ENCODE measurements around the gene LRR1. TPM values are rescaled to one million over a fixed set of nuclear protein-coding genes. Genes with fewer than 3 reads are reported as not detected.
"Not testable (repeated sequence)": the region's sequence is repeated elsewhere in the genome, so short reads cannot be mapped to it uniquely, and the experiment has no call there.

The LRR1 gene
- total RNA-seq, 1 donor from 2014 or later = 45.4 TPM

GRCh38 chr14:49594347-49595091 is 4.2 kb upstream of the LRR1 start:
- intact Hi-C loops (cut with micrococcal nuclease) = no loop called here
- DNase-seq (ENCODE audit: low spot score) = no peak
- peaks cover 23% of the 10 kb centered on the region for H3K4me1 Mint-ChIP-seq (ENCODE audit: low read depth)

GRCh38 chr14:49598189-49598484 is 603 bp upstream of the LRR1 start:
- intact Hi-C loops (cut with micrococcal nuclease) = loop anchor here (1.0 kb wide), 2 partner anchors 12 to 22 kb away; partner anchors contain the start of genes MGAT2, RPL36AL and RPS29
- H3K4me3 Mint-ChIP-seq (ENCODE audit: low read depth) = peak overlapping the region; percentile 92
- H3K36me3 Mint-ChIP-seq (ENCODE audit: low read depth) = peaks cover 23% of the 10 kb centered on the region
- H3K9me3 Mint-ChIP-seq = no peaks in the 10 kb centered on the region
- H3K27ac Mint-ChIP-seq = peak overlapping the region; percentile 92
- H3K27me3 Mint-ChIP-seq (ENCODE audit: low read depth) = no peaks in the 10 kb centered on the region
- H3K4me1 Mint-ChIP-seq (ENCODE audit: low read depth) = peaks cover 37% of the 10 kb centered on the region
- DNase-seq (ENCODE audit: low spot score) = no peak

More at GRCh38 chr14:49594347-49595091, 4.2 kb upstream of the LRR1 start:
- peak overlapping the region; percentile 48 for H3K27ac Mint-ChIP-seq
- H3K9me3 Mint-ChIP-seq = no peaks in the 10 kb centered on the region
- no peaks in the 10 kb centered on the region for H3K36me3 Mint-ChIP-seq (ENCODE audit: low read depth)
- no peak overlapping the region for H3K4me3 Mint-ChIP-seq (ENCODE audit: low read depth)
- no peaks in the 10 kb centered on the region for H3K27me3 Mint-ChIP-seq (ENCODE audit: low read depth)

DNA sequence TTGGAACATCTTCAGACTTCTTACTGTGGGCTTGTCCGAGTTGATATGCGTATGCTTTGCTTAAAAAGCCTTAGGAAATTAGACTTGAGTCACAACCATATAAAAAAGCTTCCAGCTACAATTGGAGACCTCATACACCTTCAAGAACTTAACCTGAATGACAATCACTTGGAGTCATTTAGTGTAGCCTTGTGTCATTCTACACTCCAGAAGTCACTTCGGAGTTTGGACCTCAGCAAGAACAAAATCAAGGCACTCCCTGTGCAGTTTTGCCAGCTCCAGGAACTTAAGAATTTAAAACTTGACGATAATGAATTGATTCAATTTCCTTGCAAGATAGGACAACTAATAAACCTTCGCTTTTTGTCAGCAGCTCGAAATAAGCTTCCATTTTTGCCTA is 8.8 kb downstream of the LRR1 start:
- Mint-ChIP-seq H3K4me1 (ENCODE audit: low read depth) (peaks cover 15% of the 10 kb centered on the region), H3K9me3 (no peaks in the 10 kb centered on the region), H3K27me3 (ENCODE audit: low read depth) (no peaks in the 10 kb centered on the region), H3K36me3 (ENCODE audit: low read depth) (peaks cover 48% of the 10 kb centered on the region), H3K4me3 (ENCODE audit: low read depth) (no peak overlapping the region), H3K27ac (no peak overlapping the region)
- DNase-seq (ENCODE audit: low spot score) = no peak
- intact Hi-C loops (cut with micrococcal nuclease) = no loop called here

DNA sequence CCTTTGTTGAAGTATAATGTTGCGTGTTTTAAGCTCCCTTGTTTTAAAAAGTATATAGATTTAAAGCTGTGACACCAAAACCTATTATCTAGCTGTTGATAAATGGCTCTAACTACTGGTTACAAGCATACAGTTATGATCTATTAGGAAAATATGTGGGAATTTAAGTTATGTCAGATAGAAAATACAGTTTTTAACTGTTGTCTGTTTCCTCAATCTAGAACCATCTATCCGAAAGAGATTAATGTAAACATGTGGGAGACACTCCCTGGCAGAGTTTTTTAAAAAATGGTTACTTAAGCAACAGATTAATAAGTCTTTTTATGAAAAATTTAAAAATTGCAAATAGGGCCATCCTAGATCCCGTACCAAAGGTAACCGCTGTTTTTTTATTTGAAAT is 13.5 kb downstream of the LRR1 start:
- Mint-ChIP-seq H3K27ac (no peak overlapping the region), H3K4me3 (ENCODE audit: low read depth) (no peak overlapping the region), H3K4me1 (ENCODE audit: low read depth) (peaks cover 10% of the 10 kb centered on the region), H3K27me3 (ENCODE audit: low read depth) (no peaks in the 10 kb centered on the region), H3K36me3 (ENCODE audit: low read depth) (peaks cover 51% of the 10 kb centered on the region), H3K9me3 (no peaks in the 10 kb centered on the region)
- DNase-seq (ENCODE audit: low spot score) = no peak
- intact Hi-C loops (cut with micrococcal nuclease) = no loop called here

DNA sequence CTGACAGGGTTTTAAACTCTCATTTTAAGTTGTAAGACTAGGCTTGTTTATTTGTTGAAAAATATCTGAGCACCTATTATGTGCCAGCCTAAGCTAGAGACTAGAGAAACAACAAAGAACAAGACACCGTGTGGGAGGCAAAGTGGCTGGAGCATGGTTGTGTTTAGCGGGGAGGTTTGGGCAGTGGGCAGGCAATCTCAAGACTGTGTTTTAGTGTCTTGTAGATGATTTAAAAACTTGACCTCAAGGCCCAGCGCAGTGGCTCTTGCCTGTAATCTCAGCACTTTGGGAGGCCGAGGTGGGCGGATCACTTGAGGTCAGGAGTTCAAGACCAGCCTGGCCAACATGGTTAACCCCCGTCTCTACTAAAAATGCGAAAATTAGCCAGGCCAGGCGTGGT is 13.9 kb downstream of the LRR1 start:
- H3K27ac Mint-ChIP-seq = no peak overlapping the region
- H3K27me3 Mint-ChIP-seq (ENCODE audit: low read depth) = no peaks in the 10 kb centered on the region
- H3K4me1 Mint-ChIP-seq (ENCODE audit: low read depth) = peaks cover 13% of the 10 kb centered on the region
- H3K9me3 Mint-ChIP-seq = no peaks in the 10 kb centered on the region
- H3K4me3 Mint-ChIP-seq (ENCODE audit: low read depth) = no peak overlapping the region
- no peak for DNase-seq (ENCODE audit: low spot score)
- peaks cover 52% of the 10 kb centered on the region for H3K36me3 Mint-ChIP-seq (ENCODE audit: low read depth)
- intact Hi-C loops (cut with micrococcal nuclease) = no loop called here

DNA sequence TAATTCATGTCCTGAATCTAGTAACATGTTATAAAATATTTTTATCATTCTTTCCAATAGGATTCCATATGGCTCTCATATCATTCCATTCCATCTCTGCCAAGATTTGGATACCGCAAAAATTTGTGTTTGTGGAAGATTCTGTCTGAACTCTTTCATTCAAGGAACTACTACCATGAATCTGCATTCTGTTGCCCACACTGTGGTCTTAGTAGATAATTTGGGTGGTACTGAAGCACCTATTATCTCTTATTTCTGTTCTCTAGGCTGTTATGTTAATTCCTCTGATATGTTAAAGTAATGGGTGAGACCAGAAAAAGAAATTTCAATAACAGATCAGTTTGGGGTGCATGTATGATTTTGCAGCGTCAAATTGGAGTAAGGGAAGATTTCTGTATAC is 15.5 kb downstream of the LRR1 start:
- Mint-ChIP-seq H3K4me1 (ENCODE audit: low read depth) (peaks cover 23% of the 10 kb centered on the region), H3K27me3 (ENCODE audit: low read depth) (no peaks in the 10 kb centered on the region), H3K9me3 (no peaks in the 10 kb centered on the region), H3K4me3 (ENCODE audit: low read depth) (no peak overlapping the region), H3K27ac (peak overlapping the region; percentile 19), H3K36me3 (ENCODE audit: low read depth) (peaks cover 59% of the 10 kb centered on the region)
- intact Hi-C loops (cut with micrococcal nuclease) = no loop called here
- no peak for DNase-seq (ENCODE audit: low spot score)

- H3K36me3 Mint-ChIP-seq (ENCODE audit: low read depth) = peaks cover 67% of the 10 kb centered on the region
- H3K27me3 Mint-ChIP-seq (ENCODE audit: low read depth) = no peaks in the 10 kb centered on the region
- peaks cover 23% of the 10 kb centered on the region for H3K4me1 Mint-ChIP-seq (ENCODE audit: low read depth)
- H3K27ac Mint-ChIP-seq = no peak overlapping the region
- intact Hi-C loops (cut with micrococcal nuclease) = no loop called here
- H3K4me3 Mint-ChIP-seq (ENCODE audit: low read depth) = no peak overlapping the region
- H3K9me3 Mint-ChIP-seq = no peaks in the 10 kb centered on the region
- no peak for DNase-seq (ENCODE audit: low spot score)
Observed at GRCh38 chr14:49615776-49616175, 17.0 kb downstream of the LRR1 start.

- H3K27me3 Mint-ChIP-seq (ENCODE audit: low read depth) = no peaks in the 10 kb centered on the region
- intact Hi-C loops (cut with micrococcal nuclease) = no loop called here
- peaks cover 80% of the 10 kb centered on the region for H3K36me3 Mint-ChIP-seq (ENCODE audit: low read depth)
Observed at GRCh38 chr14:49617852-49618519, 19.2 kb downstream of the LRR1 start.

GRCh38 chr14:49619273-49619672 is 20.5 kb downstream of the LRR1 start:
- Mint-ChIP-seq H3K4me3 (ENCODE audit: low read depth) (peak overlapping the region; percentile 91), H3K4me1 (ENCODE audit: low read depth) (peaks cover 42% of the 10 kb centered on the region), H3K27ac (peak overlapping the region; percentile 94), H3K36me3 (ENCODE audit: low read depth) (peaks cover 78% of the 10 kb centered on the region)
- DNase-seq (ENCODE audit: low spot score); intact Hi-C loops (cut with micrococcal nuclease); H3K9me3 Mint-ChIP-seq; H3K27me3 Mint-ChIP-seq (ENCODE audit: low read depth): not testable (repeated sequence)

More at GRCh38 chr14:49617852-49618519, 19.2 kb downstream of the LRR1 start:
- peak overlapping the region; percentile 15 for H3K27ac Mint-ChIP-seq
- DNase-seq (ENCODE audit: low spot score) = no peak
- H3K4me1 Mint-ChIP-seq (ENCODE audit: low read depth) = peaks cover 33% of the 10 kb centered on the region
- H3K4me3 Mint-ChIP-seq (ENCODE audit: low read depth) = peak overlapping the region; percentile 22
- H3K9me3 Mint-ChIP-seq = no peaks in the 10 kb centered on the region

- no peaks in the 10 kb centered on the region for H3K27me3 Mint-ChIP-seq (ENCODE audit: low read depth)
Observed at GRCh38 chr14:49619730-49620129, 21.0 kb downstream of the LRR1 start.

GRCh38 chr14:49620182-49621113 is 21.7 kb downstream of the LRR1 start, which contains the start of the genes MGAT2 and RPL36AL:
Gene MGAT2, plus strand, starts transcription at chr14:49620799. Its CDS starts 470 bp downstream, at chr14:49621269.
Gene RPL36AL, minus strand, starts transcription at chr14:49620626. Its CDS starts 1,522 bp downstream, at chr14:49619104.
- peak; percentile 96 for DNase-seq (ENCODE audit: low spot score)
- no peaks in the 10 kb centered on the region for H3K9me3 Mint-ChIP-seq
- intact Hi-C loops (cut with micrococcal nuclease) = loop anchor here (1.0 to 10.0 kb wide), 8 partner anchors 14 to 904 kb away; partner anchors contain the start of genes LRR1, RPS29, SOS2 and VCPKMT
- peaks cover 81% of the 10 kb centered on the region for H3K36me3 Mint-ChIP-seq (ENCODE audit: low read depth)
- peaks cover 44% of the 10 kb centered on the region for H3K4me1 Mint-ChIP-seq (ENCODE audit: low read depth)
- H3K27me3 Mint-ChIP-seq (ENCODE audit: low read depth) = no peaks in the 10 kb centered on the region
- H3K4me3 Mint-ChIP-seq (ENCODE audit: low read depth) = peak within 1 kb of the TSS; percentile 91
- H3K27ac Mint-ChIP-seq = peak within 1 kb of the TSS; percentile 94

More at GRCh38 chr14:49619730-49620129, 21.0 kb downstream of the LRR1 start:
- DNase-seq (ENCODE audit: low spot score) = no peak
- Mint-ChIP-seq H3K27ac (peak overlapping the region; percentile 94), H3K36me3 (ENCODE audit: low read depth) (peaks cover 78% of the 10 kb centered on the region), H3K9me3 (no peaks in the 10 kb centered on the region), H3K4me1 (ENCODE audit: low read depth) (peaks cover 42% of the 10 kb centered on the region), H3K4me3 (ENCODE audit: low read depth) (peak overlapping the region; percentile 91)
- intact Hi-C loops (cut with micrococcal nuclease) = loop anchor here (1.0 to 10.0 kb wide), 8 partner anchors 15 to 905 kb away; partner anchors contain the start of genes LRR1, RPS29, SOS2 and VCPKMT
